Measurements from ENCODE around the gene RNF180. TPM values are rescaled to one million over a fixed set of nuclear protein-coding genes. Genes with fewer than 3 reads are reported as not detected.

Gene RNF180
- polyA plus RNA-seq, 2 of the 4 experiments (the other 2 are of a cell fraction) = 0.14 to 0.50 TPM

- H3K4me1 ChIP-seq = no peaks in the 10 kb centered on the region
- WGBS (ENCODE audit: missing lambda C conversion rate) = 0% methylated on average over 1 of the region's 1 CpG
- no peaks in the 10 kb centered on the region for H3K9me3 ChIP-seq
- H3K4me2 ChIP-seq = no peak overlapping the region
- POLR2A ChIA-PET = no interaction called here
- ATAC-seq (no peak), FAIRE-seq (no peak), DNase-seq (ENCODE audit: low read depth in 1 of 2, low spot score in 1 of 2) (no peak)
- H3K27ac ChIP-seq = no peak overlapping the region
- CTCF ChIA-PET = no interaction called here
- H3K4me3 ChIP-seq = no peak overlapping the region
- TF ChIP-seq CBX8 (IDR thresholded peaks at IDR 0.05) = no peak
- TF ChIP-seq ZC3H11A (IDR thresholded peaks at IDR 0.05) = no peak
- no peak for TF ChIP-seq ELK1 (IDR thresholded peaks at IDR 0.05; ENCODE audit: low read depth, low read length)
- no peak for TF ChIP-seq NFE2L2 (conservative IDR thresholded peaks at IDR 0.05; ENCODE audit: low read length)
- TF ChIP-seq ZSCAN20 (CRISPR knock-in tag; IDR thresholded peaks at IDR 0.05) = no peak
- no peak for TF ChIP-seq JUNB (IDR thresholded peaks at IDR 0.05)
- TF ChIP-seq POLR2AphosphoS2 (conservative IDR thresholded peaks at IDR 0.05; ENCODE audit: low read length) = no peak
- no peak for TF ChIP-seq HOXB5 (CRISPR knock-in tag; IDR thresholded peaks at IDR 0.05)
- no peak for TF ChIP-seq TP53 (CRISPR knock-in tag; IDR thresholded peaks at IDR 0.05)
- TF ChIP-seq MAFK (IDR thresholded peaks at IDR 0.05; ENCODE audit: partially characterized antibody) = no peak
- TF ChIP-seq SREBF2 (IDR thresholded peaks at IDR 0.05) = no peak
- TF ChIP-seq ESRRA (IDR thresholded peaks at IDR 0.05; ENCODE audit: borderline replicate concordance, low read length) = no peak
- TF ChIP-seq HEYL (CRISPR knock-in tag; IDR thresholded peaks at IDR 0.05) = no peak
- TF ChIP-seq PHF8 (IDR thresholded peaks at IDR 0.05; ENCODE audit: borderline replicate concordance, low read depth) = no peak
- TF ChIP-seq TFCP2L1 (CRISPR knock-in tag; IDR thresholded peaks at IDR 0.05) = no peak
- no peak for TF ChIP-seq MAZ (IDR thresholded peaks at IDR 0.05; ENCODE audit: borderline replicate concordance, low read depth, low read length)
These were observed 157.9 kb downstream of the RNF180 start for GRCh38 chr5:64323591-64323990.

- FAIRE-seq = no peak
- no peak for ATAC-seq
- no peak for TF ChIP-seq ELK1 (IDR thresholded peaks at IDR 0.05; ENCODE audit: low read depth, low read length)
- no peak for TF ChIP-seq ESRRA (IDR thresholded peaks at IDR 0.05; ENCODE audit: borderline replicate concordance, low read length)
- no peak for TF ChIP-seq CEBPB (IDR thresholded peaks at IDR 0.05)
- no peak for TF ChIP-seq E2F6 (IDR thresholded peaks at IDR 0.05; ENCODE audit: borderline replicate concordance, low read depth)
- TF ChIP-seq REST (IDR thresholded peaks at IDR 0.05) = no peak
- no peak for TF ChIP-seq HEYL (CRISPR knock-in tag; IDR thresholded peaks at IDR 0.05)
- TF ChIP-seq ZSCAN20 (CRISPR knock-in tag; IDR thresholded peaks at IDR 0.05) = no peak
- no peak for TF ChIP-seq RCOR1 (IDR thresholded peaks at IDR 0.05; ENCODE audit: low read depth, low read length)
- no peak for TF ChIP-seq POLR2AphosphoS2 (conservative IDR thresholded peaks at IDR 0.05; ENCODE audit: low read length)
- TF ChIP-seq HES2 (IDR thresholded peaks at IDR 0.05) = no peak
- no peak for TF ChIP-seq FOXS1 (CRISPR knock-in tag; IDR thresholded peaks at IDR 0.05)
- no peak for TF ChIP-seq FOSB (CRISPR knock-in tag; IDR thresholded peaks at IDR 0.05)
- no peak for TF ChIP-seq HOXA7 (CRISPR knock-in tag; IDR thresholded peaks at IDR 0.05)
- TF ChIP-seq PBX3 (IDR thresholded peaks at IDR 0.05) = no peak
- TF ChIP-seq ATOH8 (CRISPR knock-in tag; IDR thresholded peaks at IDR 0.05; ENCODE audit: low read depth) = no peak
- TF ChIP-seq HDAC2 (IDR thresholded peaks at IDR 0.05) = no peak
- TF ChIP-seq NR3C1 (IDR thresholded peaks at IDR 0.05) = no peak
- TF ChIP-seq BCL3 (IDR thresholded peaks at IDR 0.05) = no peak
These were observed 165.1 kb downstream of the RNF180 start for GRCh38 chr5:64330728-64331231.

More at GRCh38 chr5:64330728-64331231, 165.1 kb downstream of the RNF180 start:
- no peak overlapping the region for H3K4me2 ChIP-seq
- H3K4me3 ChIP-seq = no peak overlapping the region
- DNase-seq (ENCODE audit: low read depth in 1 of 2, low spot score in 1 of 2) = no peak
- no peaks in the 10 kb centered on the region for H3K4me1 ChIP-seq
- ChIA-PET CTCF (interaction anchor here (0.9 to 1.1 kb wide), 2 partner anchors 15 to 102 kb away, joined by 3 to 4 read pairs; no protein-coding TSS in a partner anchor), POLR2A (no interaction called here)
- no peaks in the 10 kb centered on the region for H3K9me3 ChIP-seq
- WGBS (ENCODE audit: missing lambda C conversion rate) = 21% methylated on average over 5 of the region's 6 CpGs
- H3K27ac ChIP-seq = no peak overlapping the region

Data from A549 (cell line).